HepG2 (cell line): ENCODE data around the gene RNF14. TPM values are rescaled to one million over a fixed set of nuclear protein-coding genes. Genes with fewer than 3 reads are reported as not detected.

ENCODE experiments used
- ATAC-seq: fragments of 200-7000 bp; cut with Tn5 transposase; 3 replicates; pipeline ENCODE4 v1.9.1; 2020; ENCODE audit warnings: mild to moderate bottlenecking, moderate library complexity
- Bru-seq: library from RNA; stranded (reverse); fragments of 400-500 nt; gene quantifications from one replicate; lab custom pipeline; 2021; lab: Mats Ljungman, UMichigan
- BruChase-seq, 2 experiments: library from RNA; stranded (reverse); fragments of 400-500 nt; gene quantifications; one replicate each; lab custom pipeline; 2021; lab: Mats Ljungman, UMichigan
- BruUV-seq: library from RNA; stranded (reverse); fragments of 400-500 nt; replicated peaks from 2 replicates; lab custom pipeline; 2021; lab: Mats Ljungman, UMichigan
- CTCF ChIA-PET: fragments of 300-600 bp; formaldehyde crosslinking; extraction: SDS; loops from one replicate; lab custom pipeline; 2021; ENCODE audit warnings: low total read pairs, inconsistent platforms, low intra/inter-chr PET ratio; lab: Yijun Ruan, JAX
- POLR2A ChIA-PET: fragments of 350-600 bp; sonication (Branson Sonifier 250); formaldehyde crosslinking; loops from one replicate; lab custom pipeline; 2020; ENCODE audit warnings: antibody characterized with exemption, inconsistent platforms; lab: Yijun Ruan, JAX
- DNase-seq: peaks from one replicate; pipeline ENCODE4 v3.0.0-alpha.2; 2015; ENCODE audit warnings: low spot score
- FAIRE-seq: peaks from 3 replicates; lab custom pipeline; 2011; peaks lifted over from hg19 to GRCh38; lab: Jason Lieb, UNC
- H2AFZ ChIP-seq: one replicate; pipeline ENCODE4 v1.6.1; 2011; ENCODE audit warnings: low read length, inconsistent platforms
- H3K27ac ChIP-seq: fragments of 300-600 bp; 3 replicates; pipeline ENCODE4 v1.8.0; 2011; ENCODE audit warnings: mixed run types, mild to moderate bottlenecking, mixed read lengths, low read length, inconsistent platforms; ENCODE audit not compliant: insufficient read depth; ENCODE audit errors: extremely low read length
- H3K27me3 ChIP-seq, 2 experiments: fragments of 200-600 bp in 1 of 2; 2 replicates in 1 of 2; 3 replicates in 1 of 2; pipeline versions ENCODE4 v1.6.0 to v1.8.0; 2011; ENCODE audit warnings: low read length in 2 of 2, mild to moderate bottlenecking in 2 of 2, moderate library complexity in 2 of 2, inconsistent platforms in 1 of 2; ENCODE audit not compliant: insufficient read depth in 2 of 2, control insufficient read depth in 1 of 2
- H3K36me3 ChIP-seq, 2 experiments: fragments of 200-600 bp in 1 of 2; replicated peaks in 1 of 2; 2 replicates in 1 of 2; 3 replicates in 1 of 2; pipeline versions ENCODE4 v1.5.1 to v1.8.0; 2011; ENCODE audit warnings: low read length in 2 of 2, inconsistent platforms in 1 of 2; ENCODE audit not compliant: insufficient read depth in 2 of 2, control insufficient read depth in 1 of 2
- H3K4me1 ChIP-seq: 2 replicates; pipeline ENCODE4 v1.5.1; 2012; ENCODE audit warnings: low read length, inconsistent platforms; ENCODE audit not compliant: insufficient read depth
- H3K4me2 ChIP-seq: 2 replicates; pipeline ENCODE4 v1.6.0; 2011; ENCODE audit warnings: low read depth, low read length, inconsistent platforms
- H3K4me3 ChIP-seq, 3 experiments: fragments of 200-600 bp in 1 of 3; sonication (generic), shearing (Covaris generic) in 1 of 3; replicated peaks in 1 of 3; 2 replicates each; pipeline ENCODE4 v1.5.1; 2011 to 2016; ENCODE audit warnings: low read length in 3 of 3, inconsistent platforms in 2 of 3, low read depth in 2 of 3, mild to moderate bottlenecking in 2 of 3, control low read depth in 1 of 3, mixed read lengths in 1 of 3; ENCODE audit not compliant: insufficient read depth in 1 of 3
- H3K79me2 ChIP-seq: one replicate; pipeline ENCODE4 v1.6.1; 2011; ENCODE audit warnings: low read length, inconsistent platforms; ENCODE audit not compliant: insufficient read depth
- H3K9ac ChIP-seq: 2 replicates; pipeline ENCODE4 v1.6.0; 2011; ENCODE audit warnings: mild to moderate bottlenecking, low read depth, low read length, inconsistent platforms; ENCODE audit not compliant: insufficient read depth
- H3K9me3 ChIP-seq: 2 replicates; pipeline ENCODE4 v1.5.1; 2012; ENCODE audit warnings: mild to moderate bottlenecking, low read length
- H4K20me1 ChIP-seq: 2 replicates; pipeline ENCODE4 v1.6.0; 2011; ENCODE audit warnings: inconsistent platforms, mild to moderate bottlenecking, low read length, moderate library complexity; ENCODE audit not compliant: insufficient read depth
- FOSL2 ChIP-seq: sonication (generic); formaldehyde crosslinking; IDR thresholded peaks from 2 replicates; pipeline ENCODE4 v1.4.0; 2020; ENCODE audit warnings: missing genetic modification reagents
- HNF4A ChIP-seq: sonication (generic); formaldehyde crosslinking; IDR thresholded peaks from 2 replicates; pipeline ENCODE4 v1.4.0; 2020; ENCODE audit warnings: missing genetic modification reagents
- JARID2 ChIP-seq: sonication (generic); formaldehyde crosslinking; IDR thresholded peaks from 2 replicates; pipeline ENCODE4 v1.8.1; 2023; ENCODE audit warnings: missing genetic modification reagents, inconsistent platforms; ENCODE audit not compliant: insufficient replicate concordance
- KLF9 ChIP-seq: IDR thresholded peaks from 2 replicates; pipeline ENCODE4 v1.6.1; 2016; ENCODE audit warnings: low read depth
- MED8 ChIP-seq: sonication (generic); formaldehyde crosslinking; IDR thresholded peaks from 2 replicates; pipeline ENCODE4 v1.8.1; 2023; ENCODE audit warnings: mild to moderate bottlenecking, missing genetic modification reagents; ENCODE audit not compliant: insufficient replicate concordance
- ZFP82 ChIP-seq: sonication (generic); formaldehyde crosslinking; IDR thresholded peaks from 2 replicates; pipeline ENCODE4 v1.5.1; 2020; ENCODE audit warnings: mild to moderate bottlenecking, missing genetic modification reagents, borderline replicate concordance
- ZNF333 ChIP-seq: sonication (generic); formaldehyde crosslinking; IDR thresholded peaks from 2 replicates; pipeline ENCODE4 v1.4.0; 2020; ENCODE audit warnings: mild to moderate bottlenecking, missing genetic modification reagents, borderline replicate concordance
- ZNF660 ChIP-seq: sonication (generic); formaldehyde crosslinking; IDR thresholded peaks from 2 replicates; pipeline ENCODE4 v1.5.1; 2020; ENCODE audit warnings: mild to moderate bottlenecking, low read depth, missing genetic modification reagents, borderline replicate concordance
- WGBS: methylation state at CpG from one replicate; pipeline ENCODE4 v1.1.6; 2017; ENCODE audit warnings: low lambda C conversion rate; 5-methylcytosine and 5-hydroxymethylcytosine counted together
- in situ Hi-C: cut with HindIII; loops from 2 replicates; pipeline ENCODE4 v1.10.0; 2017; ENCODE audit warnings: low pct_unique_long_range_greater_than_20kb; ENCODE audit not compliant: extremely low pct_ligation_motif_present
- intact Hi-C: fragments of 100-400 bp; cut with micrococcal nuclease; formaldehyde crosslinking; loops from one replicate; pipeline ENCODE4 v1.10.0; 2022; ENCODE audit not compliant: unreplicated experiment
- long read RNA-seq, 2 experiments: library from RNA in 1 of 2; library from polyadenylated mRNA in 1 of 2; stranded (forward) in 1 of 2; unstranded in 1 of 2; transcript quantifications; one replicate each; pipeline ENCODE4 v2.0.0, GENCODE V29; 2019 to 2022
- polyA minus RNA-seq, 3 experiments: library from RNA; depleted of rRNA, polyadenylated mRNA; stranded (reverse); fragments of >200 nt; gene quantifications; 2 replicates each; pipeline ENCODE4 v1.2.3, GENCODE V29; 2011; ENCODE audit warnings: low replicate concordance in 1 of 3
- polyA plus RNA-seq, 8 experiments: library from polyadenylated mRNA; depleted of rRNA in 3 of 8; stranded (reverse) in 7 of 8; unstranded in 1 of 8; fragments of >200 nt; fragmentation: Illumina TruSeq in 4 of 8; extraction: Trizol in 4 of 8; gene quantifications; 2 replicates each; pipeline versions ENCODE4 v1.2.1 to v1.2.3, GENCODE V29; 2011 to 2016; ENCODE audit warnings: low read depth in 4 of 8, missing spikeins in 1 of 8, mixed read lengths in 1 of 8; ENCODE audit not compliant: insufficient read depth in 1 of 8
- total RNA-seq, 5 experiments: library from RNA; depleted of rRNA; stranded (reverse); fragments of >200 nt; fragmentation: Illumina TruSeq; extraction: Trizol; gene quantifications; 2 replicates each; pipeline ENCODE4 v1.2.3, GENCODE V29; 2016; ENCODE audit warnings: low read depth in 1 of 5
- TF ChIP-seq, protein P1 (sequence below): IDR thresholded peaks from 2 replicates; pipeline ENCODE4 v1.6.1; 2018; ENCODE audit warnings: missing genetic modification reagents
- TF ChIP-seq, protein P2 (sequence below): sonication (generic); formaldehyde crosslinking; IDR thresholded peaks from 2 replicates; pipeline ENCODE4 v1.4.0; 2020; ENCODE audit warnings: mild to moderate bottlenecking, missing genetic modification reagents
- TF ChIP-seq, protein P3 (sequence below): sonication (generic); formaldehyde crosslinking; IDR thresholded peaks from 2 replicates; pipeline ENCODE4 v1.8.0; 2022; ENCODE audit warnings: low read depth, missing genetic modification reagents

Gene RNF14, protein sequence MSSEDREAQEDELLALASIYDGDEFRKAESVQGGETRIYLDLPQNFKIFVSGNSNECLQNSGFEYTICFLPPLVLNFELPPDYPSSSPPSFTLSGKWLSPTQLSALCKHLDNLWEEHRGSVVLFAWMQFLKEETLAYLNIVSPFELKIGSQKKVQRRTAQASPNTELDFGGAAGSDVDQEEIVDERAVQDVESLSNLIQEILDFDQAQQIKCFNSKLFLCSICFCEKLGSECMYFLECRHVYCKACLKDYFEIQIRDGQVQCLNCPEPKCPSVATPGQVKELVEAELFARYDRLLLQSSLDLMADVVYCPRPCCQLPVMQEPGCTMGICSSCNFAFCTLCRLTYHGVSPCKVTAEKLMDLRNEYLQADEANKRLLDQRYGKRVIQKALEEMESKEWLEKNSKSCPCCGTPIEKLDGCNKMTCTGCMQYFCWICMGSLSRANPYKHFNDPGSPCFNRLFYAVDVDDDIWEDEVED
- total RNA-seq (2016; rRNA removed; fragmentation: Illumina TruSeq; extraction: Trizol) (28.1 and 42.4 TPM in 2 replicates), polyA plus RNA-seq (2011; rRNA removed) (11.0 and 11.3 TPM in 2 replicates), polyA minus RNA-seq (2011; rRNA and poly(A)+ RNA removed; ENCODE audit: low replicate concordance) (16.9 and 18.8 TPM in 2 replicates), Bru-seq, nascent RNA (percentile 63 among the genes with signal in this experiment), BruChase-seq, experiment 1, labeled RNA remaining after a 6-hour chase (percentile 65 among the genes with signal in this experiment), BruChase-seq, experiment 2, labeled RNA remaining after a 2-hour chase (percentile 62 among the genes with signal in this experiment)
- 7.6 TPM in 2 replicates for total RNA-seq (2016; cell fraction: cytosol; rRNA removed; fragmentation: Illumina TruSeq; extraction: Trizol; ENCODE audit: low read depth)
- 29.9 and 40.7 TPM in 2 replicates for total RNA-seq (2016; cell fraction: insoluble cytoplasmic fraction; rRNA removed; fragmentation: Illumina TruSeq; extraction: Trizol)
- 23.1 and 23.3 TPM in 2 replicates for total RNA-seq (2016; cell fraction: membrane; rRNA removed; fragmentation: Illumina TruSeq; extraction: Trizol)
- 16.1 and 19.9 TPM in 2 replicates for total RNA-seq (2016; cell fraction: nucleus; rRNA removed; fragmentation: Illumina TruSeq; extraction: Trizol)
- polyA plus RNA-seq (2011; cell fraction: cytosol; rRNA removed), result 6.2 and 9.3 TPM in 2 replicates
- polyA plus RNA-seq (2011; cell fraction: nucleus; rRNA removed), result 5.6 and 8.1 TPM in 2 replicates
- polyA plus RNA-seq (2012), result 13.0 and 15.4 TPM in 2 replicates
- 5.0 and 7.5 TPM in 2 replicates for polyA plus RNA-seq (2016; cell fraction: cytosol; fragmentation: Illumina TruSeq; extraction: Trizol; ENCODE audit: low read depth)
- 23.5 and 26.8 TPM in 2 replicates for polyA plus RNA-seq (2016; cell fraction: insoluble cytoplasmic fraction; fragmentation: Illumina TruSeq; extraction: Trizol; ENCODE audit: low read depth)
- 11.6 and 11.8 TPM in 2 replicates for polyA plus RNA-seq (2016; cell fraction: membrane; fragmentation: Illumina TruSeq; extraction: Trizol; ENCODE audit: low read depth)
- polyA plus RNA-seq (2016; cell fraction: nucleus; fragmentation: Illumina TruSeq; extraction: Trizol; ENCODE audit: insufficient read depth, low read depth), result 9.6 and 13.2 TPM in 2 replicates
- polyA minus RNA-seq (2011; cell fraction: cytosol; rRNA and poly(A)+ RNA removed), result 8.3 and 10.7 TPM in 2 replicates
- 10.7 and 13.6 TPM in 2 replicates for polyA minus RNA-seq (2011; cell fraction: nucleus; rRNA and poly(A)+ RNA removed)
- long read RNA-seq, experiment 1, full-length matches to known transcripts, result 5 of 15 reads
- long read RNA-seq, experiment 1, partial matches to known transcripts, result 4 of 15 reads
- long read RNA-seq, experiment 1, other reads (novel, unspliced or antisense), result 6 of 15 reads
- long read RNA-seq, experiment 2, full-length matches to known transcripts, result 5 of 26 reads
- long read RNA-seq, experiment 2, partial matches to known transcripts, result 9 of 26 reads
- long read RNA-seq, experiment 2, other reads (novel, unspliced or antisense), result 12 of 26 reads

DNA sequence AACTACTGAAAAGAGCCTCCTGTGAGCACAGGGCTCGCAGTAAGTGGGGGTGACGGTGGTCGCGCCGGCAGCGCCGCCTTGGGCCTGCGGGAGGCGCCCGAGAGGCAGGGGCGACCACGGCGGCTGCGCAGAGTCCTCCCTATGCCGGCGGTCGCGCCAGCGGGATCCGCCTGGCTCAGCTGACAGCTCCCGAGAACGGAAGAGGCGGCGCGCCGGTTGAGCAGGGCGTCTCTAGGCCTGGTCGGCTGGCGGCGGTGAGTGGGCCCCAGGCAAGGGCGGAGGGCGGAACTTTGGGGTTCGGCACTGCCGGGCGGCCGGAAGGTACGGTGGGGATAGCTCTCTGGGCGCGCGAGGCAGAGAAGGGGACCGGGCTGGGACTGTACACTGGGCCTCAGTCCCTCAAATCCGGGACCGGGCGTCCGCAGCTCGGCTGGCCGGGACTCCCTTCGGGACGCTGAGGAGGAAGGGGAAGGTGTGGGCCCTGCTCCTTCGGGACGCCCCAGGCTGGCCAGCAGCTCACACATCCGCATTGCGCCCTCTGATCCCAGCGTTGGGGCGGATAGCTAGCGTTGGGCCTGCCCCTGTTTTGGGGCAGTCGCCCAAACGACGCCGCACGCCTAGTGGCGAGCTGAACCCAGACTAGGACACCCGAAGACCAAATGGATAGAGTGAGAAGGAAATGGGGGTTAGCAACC is at the start of gene RNF14:
Gene RNF14, plus strand, starts transcription at position 192 of the 695 bp plus-strand sequence. CDS start 4,484 bp downstream, outside the sequence.
- Histone ChIP-seq H2AFZ (peak within 1 kb of the TSS; percentile 97), H3K4me2 (peak within 1 kb of the TSS; percentile 92), H3K36me3 (peaks cover 2 to 3% of the 10 kb centered on the region in 2 experiments; a peak in 2 of 5 replicates), H3K4me3 (peak within 1 kb of the TSS; percentile 76 to 95 (median 89)), H3K79me2 (peaks cover 4% of the 10 kb centered on the region), H3K4me1 (peaks cover 49% of the 10 kb centered on the region), H3K9ac (peak within 1 kb of the TSS; percentile 95), H3K27me3 (no peaks in the 10 kb centered on the region; a peak in 2 of 5 replicates), H3K9me3 (no peaks in the 10 kb centered on the region), H3K27ac (peak within 1 kb of the TSS; percentile 87), H4K20me1 (no peaks in the 10 kb centered on the region)
- 0% methylated on average over 12 of the region's 63 CpGs for WGBS
- BruUV-seq, result TSS peak; percentile 85
- FAIRE-seq (peak; percentile 71), ATAC-seq (peak; percentile 98), DNase-seq (peak; percentile 87)
- intact Hi-C loops, result no loop called here
- ChIA-PET POLR2A (interaction anchor here (0.8 to 2.9 kb wide), 16 partner anchors 8 to 373 kb away, joined by 3 to 26 read pairs (median 4); partner anchors contain the start of genes DELE1, GNPDA1, HDAC3 and PCDH12), CTCF (no interaction called here)
- in situ Hi-C loops, result no loop called here
- TF ChIP-seq, protein P1, sequence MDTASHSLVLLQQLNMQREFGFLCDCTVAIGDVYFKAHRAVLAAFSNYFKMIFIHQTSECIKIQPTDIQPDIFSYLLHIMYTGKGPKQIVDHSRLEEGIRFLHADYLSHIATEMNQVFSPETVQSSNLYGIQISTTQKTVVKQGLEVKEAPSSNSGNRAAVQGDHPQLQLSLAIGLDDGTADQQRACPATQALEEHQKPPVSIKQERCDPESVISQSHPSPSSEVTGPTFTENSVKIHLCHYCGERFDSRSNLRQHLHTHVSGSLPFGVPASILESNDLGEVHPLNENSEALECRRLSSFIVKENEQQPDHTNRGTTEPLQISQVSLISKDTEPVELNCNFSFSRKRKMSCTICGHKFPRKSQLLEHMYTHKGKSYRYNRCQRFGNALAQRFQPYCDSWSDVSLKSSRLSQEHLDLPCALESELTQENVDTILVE, result 0 out of 2 replicates have a peak, but pooled peaks have one; percentile 69
- TF ChIP-seq MED8, result peak; percentile 64
- peak; percentile 41 for TF ChIP-seq FOSL2
- no peak; the same call in 1 of the 2 replicates for TF ChIP-seq ZFP82 (CRISPR knock-in tag)
- TF ChIP-seq HNF4A (CRISPR knock-in tag), result peak; percentile 23; the same call in 1 of the 2 replicates
- 0 out of 2 replicates have a peak, but pooled peaks have one; percentile 58 for TF ChIP-seq KLF9 (CRISPR knock-in tag)
- TF ChIP-seq ZNF333, result 0 out of 2 replicates have a peak, but pooled peaks have one; percentile 22
- TF ChIP-seq ZNF660 (CRISPR knock-in tag), result no peak
- no peak for TF ChIP-seq JARID2
- TF ChIP-seq, protein P2, sequence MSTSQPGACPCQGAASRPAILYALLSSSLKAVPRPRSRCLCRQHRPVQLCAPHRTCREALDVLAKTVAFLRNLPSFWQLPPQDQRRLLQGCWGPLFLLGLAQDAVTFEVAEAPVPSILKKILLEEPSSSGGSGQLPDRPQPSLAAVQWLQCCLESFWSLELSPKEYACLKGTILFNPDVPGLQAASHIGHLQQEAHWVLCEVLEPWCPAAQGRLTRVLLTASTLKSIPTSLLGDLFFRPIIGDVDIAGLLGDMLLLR, result 0 out of 2 replicates have a peak, but pooled peaks have one; percentile 6
- TF ChIP-seq, protein P3, sequence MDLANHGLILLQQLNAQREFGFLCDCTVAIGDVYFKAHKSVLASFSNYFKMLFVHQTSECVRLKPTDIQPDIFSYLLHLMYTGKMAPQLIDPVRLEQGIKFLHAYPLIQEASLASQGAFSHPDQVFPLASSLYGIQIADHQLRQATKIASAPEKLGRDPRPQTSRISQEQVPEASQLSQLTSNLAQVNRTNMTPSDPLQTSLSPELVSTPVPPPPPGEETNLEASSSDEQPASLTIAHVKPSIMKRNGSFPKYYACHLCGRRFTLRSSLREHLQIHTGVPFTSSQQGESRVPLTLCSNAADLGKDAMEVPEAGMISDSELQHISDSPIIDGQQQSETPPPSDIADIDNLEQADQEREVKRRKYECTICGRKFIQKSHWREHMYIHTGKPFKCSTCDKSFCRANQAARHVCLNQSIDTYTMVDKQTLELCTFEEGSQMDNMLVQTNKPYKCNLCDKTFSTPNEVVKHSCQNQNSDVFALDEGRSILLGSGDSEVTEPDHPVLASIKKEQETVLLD (CRISPR knock-in tag), result peak; percentile 95
